ENCODE data around the gene FBXO10. TPM values are rescaled to one million over a fixed set of nuclear protein-coding genes. Genes with fewer than 3 reads are reported as not detected.

The FBXO10 gene
- total RNA-seq (2022; extraction: Qiagen RNA extraction): 5.7 to 8.3 TPM (median 6.9 TPM) in 5 replicates

GRCh38 chr9:37575921-37576721 lies at the start of gene FBXO10:
Gene FBXO10, minus strand, starts transcription at chr9:37576380. Its CDS starts 34,612 bp downstream, at chr9:37541768.

GRCh38 chr9:37592108-37592951 lies 16.1 kb upstream of the FBXO10 start, which contains the start of gene TOMM5:
Gene TOMM5, minus strand, starts transcription at chr9:37592597. Its CDS starts 65 bp downstream, at chr9:37592532.

GRCh38 chr9:37485389-37486255 lies 90.6 kb downstream of the FBXO10 start, which contains the start of gene POLR1E:
Gene POLR1E, plus strand, starts transcription at chr9:37485948. Its CDS starts 100 bp downstream, at chr9:37486048.

GRCh38 chr9:37465249-37466036 lies 110.7 kb downstream of the FBXO10 start, which contains the start of gene ZBTB5:
Gene ZBTB5, minus strand, starts transcription at chr9:37465450. Its CDS starts 22,899 bp downstream, at chr9:37442551.

Other genes with a start within 250 kb of the FBXO10 start
- 140 to 176 TPM (median 172 TPM) in 5 replicates for gene GRHPR, start 153.7 kb downstream of the FBXO10 start, total RNA-seq (2022; extraction: Qiagen RNA extraction)
- gene ZBTB5, start 110.9 kb downstream of the FBXO10 start, total RNA-seq (2022; extraction: Qiagen RNA extraction): 6.9 to 9.0 TPM (median 8.4 TPM) in 5 replicates
- gene POLR1E, start 90.4 kb downstream of the FBXO10 start, total RNA-seq (2022; extraction: Qiagen RNA extraction): 37.2 to 41.3 TPM (median 38.8 TPM) in 5 replicates
- 296 to 357 TPM (median 336 TPM) in 5 replicates for gene TOMM5, start 16.2 kb upstream of the FBXO10 start, total RNA-seq (2022; extraction: Qiagen RNA extraction)
- gene FRMPD1, start 74.6 kb upstream of the FBXO10 start, total RNA-seq (2022; extraction: Qiagen RNA extraction): 0.03 to 0.05 TPM (median 0.04 TPM) in 4 of 5 replicates, not detected in the other
- gene TRMT10B, start 177.4 kb upstream of the FBXO10 start, total RNA-seq (2022; extraction: Qiagen RNA extraction): 5.4 to 7.3 TPM (median 5.8 TPM) in 5 replicates
- 78.0 to 85.8 TPM (median 80.6 TPM) in 5 replicates for gene EXOSC3, start 208.7 kb upstream of the FBXO10 start, total RNA-seq (2022; extraction: Qiagen RNA extraction)
- 10.7 to 14.4 TPM (median 11.4 TPM) in 5 replicates for gene DCAF10, start 224.4 kb upstream of the FBXO10 start, total RNA-seq (2022; extraction: Qiagen RNA extraction)